OCI-LY3 (cell line): ENCODE measurements around the gene PNMT.

ENCODE experiments used
- EZH2phosphoT487 ChIP-seq: fragments of 200-600 bp; shearing (Covaris generic); IDR thresholded peaks from 2 replicates; pipeline ENCODE4 v1.6.1; 2018; ENCODE audit warnings: antibody characterized with exemption, mixed run types, low read depth
- TF ChIP-seq, protein P1 (sequence below): fragments of 200-600, 300-600 bp; sonication (generic); IDR thresholded peaks from 2 replicates; pipeline ENCODE4 v1.5.1; 2014; ENCODE audit warnings: antibody characterized with exemption, low read length, low read depth

DNA sequence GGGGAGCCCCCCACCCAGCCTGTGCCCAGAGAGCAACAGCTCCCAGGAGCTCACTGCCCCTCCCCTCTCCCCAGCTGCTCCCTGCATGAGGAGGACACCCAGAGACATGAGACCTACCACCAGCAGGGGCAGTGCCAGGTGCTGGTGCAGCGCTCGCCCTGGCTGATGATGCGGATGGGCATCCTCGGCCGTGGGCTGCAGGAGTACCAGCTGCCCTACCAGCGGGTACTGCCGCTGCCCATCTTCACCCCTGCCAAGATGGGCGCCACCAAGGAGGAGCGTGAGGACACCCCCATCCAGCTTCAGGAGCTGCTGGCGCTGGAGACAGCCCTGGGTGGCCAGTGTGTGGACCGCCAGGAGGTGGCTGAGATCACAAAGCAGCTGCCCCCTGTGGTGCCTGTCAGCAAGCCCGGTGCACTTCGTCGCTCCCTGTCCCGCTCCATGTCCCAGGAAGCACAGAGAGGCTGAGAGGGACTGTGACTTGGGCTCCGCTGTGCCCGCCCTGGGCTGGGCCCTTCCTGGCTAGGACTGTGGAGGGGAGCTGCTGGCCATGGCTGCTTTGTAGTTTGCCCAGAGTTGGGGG lies 2.5 kb upstream of the PNMT start:
- TF ChIP-seq EZH2phosphoT487, result no peak
- TF ChIP-seq, protein P1, sequence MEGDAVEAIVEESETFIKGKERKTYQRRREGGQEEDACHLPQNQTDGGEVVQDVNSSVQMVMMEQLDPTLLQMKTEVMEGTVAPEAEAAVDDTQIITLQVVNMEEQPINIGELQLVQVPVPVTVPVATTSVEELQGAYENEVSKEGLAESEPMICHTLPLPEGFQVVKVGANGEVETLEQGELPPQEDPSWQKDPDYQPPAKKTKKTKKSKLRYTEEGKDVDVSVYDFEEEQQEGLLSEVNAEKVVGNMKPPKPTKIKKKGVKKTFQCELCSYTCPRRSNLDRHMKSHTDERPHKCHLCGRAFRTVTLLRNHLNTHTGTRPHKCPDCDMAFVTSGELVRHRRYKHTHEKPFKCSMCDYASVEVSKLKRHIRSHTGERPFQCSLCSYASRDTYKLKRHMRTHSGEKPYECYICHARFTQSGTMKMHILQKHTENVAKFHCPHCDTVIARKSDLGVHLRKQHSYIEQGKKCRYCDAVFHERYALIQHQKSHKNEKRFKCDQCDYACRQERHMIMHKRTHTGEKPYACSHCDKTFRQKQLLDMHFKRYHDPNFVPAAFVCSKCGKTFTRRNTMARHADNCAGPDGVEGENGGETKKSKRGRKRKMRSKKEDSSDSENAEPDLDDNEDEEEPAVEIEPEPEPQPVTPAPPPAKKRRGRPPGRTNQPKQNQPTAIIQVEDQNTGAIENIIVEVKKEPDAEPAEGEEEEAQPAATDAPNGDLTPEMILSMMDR, result peak; percentile 20; the same call in 1 of the 2 replicates
